ENCODE measurements around the gene RPL10. TPM values are rescaled to one million over a fixed set of nuclear protein-coding genes. Genes with fewer than 3 reads are reported as not detected.

RPL10 gene
- total RNA-seq, 1 experiment from 2014 or later = 2,445 TPM

- TF ChIP-seq CTCF (conservative IDR thresholded peaks at IDR 0.05; ENCODE audit: low read depth, low read length) = no peak
- TF ChIP-seq EZH2 (IDR thresholded peaks at IDR 0.05; ENCODE audit: borderline replicate concordance, low read depth, low read length, poor library complexity, severe bottlenecking) = no peak
- no peak overlapping the region for H3K4me3 ChIP-seq (ENCODE audit: low read depth, low read length, poor library complexity, severe bottlenecking)
- DNase-seq (ENCODE audit: low spot score) = peak; percentile 47
- H3K9me3 ChIP-seq (ENCODE audit: low read depth, low read length, poor library complexity, severe bottlenecking) = no peaks in the 10 kb centered on the region
- no peaks in the 10 kb centered on the region for H3K27me3 ChIP-seq (replicated peaks; ENCODE audit: insufficient read depth, low read depth, low read length, poor library complexity)
- H3K27ac ChIP-seq (ENCODE audit: low read depth, low read length, poor library complexity, severe bottlenecking) = no peak overlapping the region
- BruUV-seq (replicated peaks) = no TSS peak
- H3K4me1 ChIP-seq (ENCODE audit: insufficient read depth, low read length, poor library complexity, severe bottlenecking) = no peaks in the 10 kb centered on the region
- ChIA-PET POLR2A (ENCODE audit: low non-redundant PET) (no interaction called here), CTCF (no interaction called here)
- intact Hi-C loops (cut with micrococcal nuclease; ENCODE audit: unreplicated experiment) = no loop called here
- peaks cover 25% of the 10 kb centered on the region for H3K36me3 ChIP-seq (ENCODE audit: insufficient read depth, low read length, poor library complexity, severe bottlenecking)
Observed at GRCh38 chrX:154401918-154402621, 3.9 kb downstream of the RPL10 start.

GRCh38 chrX:154402622-154403127 is 4.5 kb downstream of the RPL10 start:
- Histone ChIP-seq H3K4me1 (ENCODE audit: insufficient read depth, low read length, poor library complexity, severe bottlenecking) (no peaks in the 10 kb centered on the region), H3K27me3 (replicated peaks; ENCODE audit: insufficient read depth, low read depth, low read length, poor library complexity) (no peaks in the 10 kb centered on the region), H3K27ac (ENCODE audit: low read depth, low read length, poor library complexity, severe bottlenecking) (no peak overlapping the region), H3K36me3 (ENCODE audit: insufficient read depth, low read length, poor library complexity, severe bottlenecking) (peaks cover 25% of the 10 kb centered on the region), H3K4me3 (ENCODE audit: low read depth, low read length, poor library complexity, severe bottlenecking) (no peak overlapping the region), H3K9me3 (ENCODE audit: low read depth, low read length, poor library complexity, severe bottlenecking) (no peaks in the 10 kb centered on the region)
- DNase-seq (ENCODE audit: low spot score) = no peak
- ChIA-PET CTCF (no interaction called here), POLR2A (ENCODE audit: low non-redundant PET) (interaction anchor here (0.5 kb wide), 1 partner anchor 21 kb away, joined by 3 read pairs; no protein-coding TSS in a partner anchor)
- BruUV-seq (replicated peaks) = no TSS peak
- TF ChIP-seq EZH2 (IDR thresholded peaks at IDR 0.05; ENCODE audit: borderline replicate concordance, low read depth, low read length, poor library complexity, severe bottlenecking) (no peak), CTCF (conservative IDR thresholded peaks at IDR 0.05; ENCODE audit: low read depth, low read length) (no peak)
- intact Hi-C loops (cut with micrococcal nuclease; ENCODE audit: unreplicated experiment) = no loop called here

- Histone ChIP-seq H3K27me3 (replicated peaks; ENCODE audit: insufficient read depth, low read depth, low read length, poor library complexity) (no peaks in the 10 kb centered on the region), H3K27ac (ENCODE audit: low read depth, low read length, poor library complexity, severe bottlenecking) (no peak overlapping the region), H3K9me3 (ENCODE audit: low read depth, low read length, poor library complexity, severe bottlenecking) (no peaks in the 10 kb centered on the region), H3K4me3 (ENCODE audit: low read depth, low read length, poor library complexity, severe bottlenecking) (no peak overlapping the region), H3K36me3 (ENCODE audit: insufficient read depth, low read length, poor library complexity, severe bottlenecking) (peaks cover 25% of the 10 kb centered on the region), H3K4me1 (ENCODE audit: insufficient read depth, low read length, poor library complexity, severe bottlenecking) (no peaks in the 10 kb centered on the region)
- no TSS peak for BruUV-seq (replicated peaks)
- no peak for DNase-seq (ENCODE audit: low spot score)
- ChIA-PET CTCF (no interaction called here), POLR2A (ENCODE audit: low non-redundant PET) (interaction anchor here (0.5 kb wide), 1 partner anchor 22 kb away, joined by 3 read pairs; no protein-coding TSS in a partner anchor)
- TF ChIP-seq CTCF (conservative IDR thresholded peaks at IDR 0.05; ENCODE audit: low read depth, low read length) (no peak), EZH2 (IDR thresholded peaks at IDR 0.05; ENCODE audit: borderline replicate concordance, low read depth, low read length, poor library complexity, severe bottlenecking) (no peak)
- intact Hi-C loops (cut with micrococcal nuclease; ENCODE audit: unreplicated experiment) = no loop called here
Observed at GRCh38 chrX:154403192-154403591, 5.0 kb downstream of the RPL10 start.

Data from A673 (cell line).